Mucosa of rectum (tissue), 2 donors: ENCODE results near the gene BAHCC1.

ENCODE experiments used
- H3K27ac ChIP-seq, 2 donors: one replicate each; pipeline ENCODE4 v1.7.0; 2013; ENCODE audit warnings: inconsistent platforms in 2 of 2, low read depth in 2 of 2, low read length in 2 of 2
- H3K27me3 ChIP-seq, 2 donors: one replicate each; pipeline ENCODE4 v1.7.0; 2013; ENCODE audit warnings: low read length in 2 of 2; ENCODE audit not compliant: control insufficient read depth in 2 of 2, insufficient read depth in 2 of 2
- H3K36me3 ChIP-seq, 2 donors: one replicate each; pipeline ENCODE4 v1.7.0; 2013; ENCODE audit warnings: low read length in 2 of 2; ENCODE audit not compliant: control insufficient read depth in 2 of 2, insufficient read depth in 2 of 2
- H3K4me1 ChIP-seq, 2 donors: one replicate each; pipeline ENCODE4 v1.7.0; 2013; ENCODE audit warnings: low read length in 2 of 2, mild to moderate bottlenecking in 1 of 2; ENCODE audit not compliant: control insufficient read depth in 2 of 2, insufficient read depth in 2 of 2
- H3K4me3 ChIP-seq, 2 donors: one replicate each; pipeline ENCODE4 v1.7.0; 2013; ENCODE audit warnings: low read length in 2 of 2
- H3K9ac ChIP-seq, 2 donors: one replicate each; pipeline ENCODE4 v1.7.0; 2013; ENCODE audit warnings: low read length in 2 of 2, low read depth in 1 of 2, mild to moderate bottlenecking in 1 of 2
- H3K9me3 ChIP-seq, 2 donors: one replicate each; pipeline ENCODE4 v1.7.0; 2013; ENCODE audit warnings: low read length in 2 of 2; ENCODE audit not compliant: control insufficient read depth in 2 of 2
- donor health status: healthy.
- donor health status: Normal muscosa, but diverticular disease.

Gene BAHCC1

GRCh38 chr17:81386646-81387099 is 8.6 kb upstream of the BAHCC1 start:
- peak overlapping the region; percentile 74 to 93 for H3K9ac ChIP-seq
- H3K4me1 ChIP-seq: peaks cover 29 to 35% of the 10 kb centered on the region in 2 donors
- no peaks in the 10 kb centered on the region for H3K9me3 ChIP-seq
- peak overlapping the region; percentile 88 to 91 for H3K27ac ChIP-seq
- no peaks in the 10 kb centered on the region for H3K36me3 ChIP-seq
- peak overlapping the region; percentile 73 to 74 for H3K4me3 ChIP-seq
- H3K27me3 ChIP-seq: no peaks in the 10 kb centered on the region

GRCh38 chr17:81387100-81388090 is 7.9 kb upstream of the BAHCC1 start:
- no peaks in the 10 kb centered on the region for H3K27me3 ChIP-seq
- H3K4me3 ChIP-seq: peak overlapping the region; percentile 73 to 74
- H3K36me3 ChIP-seq: no peaks in the 10 kb centered on the region
- H3K9ac ChIP-seq: peak overlapping the region; percentile 74 to 93
- no peaks in the 10 kb centered on the region for H3K9me3 ChIP-seq
- H3K4me1 ChIP-seq: peaks cover 35 to 41% of the 10 kb centered on the region in 2 donors
- H3K27ac ChIP-seq: peak overlapping the region; percentile 88 to 91

GRCh38 chr17:81388091-81388611 is 7.1 kb upstream of the BAHCC1 start:
- H3K27ac ChIP-seq: peak overlapping the region; percentile 88 to 91
- no peaks in the 10 kb centered on the region for H3K36me3 ChIP-seq
- H3K9me3 ChIP-seq: no peaks in the 10 kb centered on the region
- peak overlapping the region; percentile 74 to 93 for H3K9ac ChIP-seq
- peaks cover 38 to 44% of the 10 kb centered on the region in 2 donors for H3K4me1 ChIP-seq
- H3K4me3 ChIP-seq: peak overlapping the region; percentile 73 to 74
- H3K27me3 ChIP-seq: no peaks in the 10 kb centered on the region

DNA sequence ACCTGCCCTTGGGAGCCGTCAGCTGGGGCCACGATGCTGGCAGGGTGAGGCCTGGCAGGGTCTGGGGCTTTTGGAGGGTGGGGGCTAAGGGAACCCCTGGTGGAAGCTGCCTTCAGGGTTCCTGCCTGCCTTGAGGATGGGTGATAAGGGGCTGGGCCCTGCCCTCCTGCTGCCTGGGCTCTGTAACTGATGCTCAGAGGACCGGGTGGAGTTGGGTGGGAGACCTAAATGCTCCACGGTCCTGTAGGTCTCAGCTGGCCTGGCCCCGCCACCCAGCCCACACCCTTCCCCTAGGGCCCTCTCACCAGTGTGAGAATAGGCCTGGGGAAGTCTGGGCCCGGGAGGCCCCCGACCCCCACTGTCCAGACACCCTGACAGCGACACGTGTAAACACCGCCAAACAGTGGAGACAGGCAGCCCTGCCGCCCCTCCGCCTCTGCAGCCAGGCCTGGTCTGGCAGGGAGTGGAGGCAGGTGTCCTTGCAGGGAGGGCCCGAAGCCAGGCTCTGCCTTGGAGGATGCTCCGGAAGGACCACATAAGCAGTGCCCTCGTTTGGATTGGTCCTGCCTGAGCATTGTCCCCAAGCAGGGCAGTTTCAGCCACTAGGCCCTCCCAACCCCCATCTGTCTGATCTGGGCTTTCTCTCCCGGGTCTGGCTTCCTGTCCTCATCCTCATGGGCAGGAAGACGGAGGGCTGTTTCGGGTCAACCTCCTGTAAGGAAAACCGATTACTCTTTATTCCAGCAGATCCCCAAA is 6.5 kb upstream of the BAHCC1 start:
- H3K4me1 ChIP-seq: peaks cover 38 to 44% of the 10 kb centered on the region in 2 donors
- H3K27me3 ChIP-seq: no peaks in the 10 kb centered on the region

GRCh38 chr17:81389585-81389984 is 5.7 kb upstream of the BAHCC1 start:
- H3K27me3 ChIP-seq: peaks cover 0 to 4% of the 10 kb centered on the region in 2 donors
- no peak overlapping the region for H3K4me3 ChIP-seq
- H3K36me3 ChIP-seq: no peaks in the 10 kb centered on the region
- H3K9me3 ChIP-seq: no peaks in the 10 kb centered on the region
- no peak overlapping the region for H3K9ac ChIP-seq
- H3K4me1 ChIP-seq: peaks cover 44 to 50% of the 10 kb centered on the region in 2 donors
- peak overlapping the region; percentile 4 to 29 for H3K27ac ChIP-seq

More for the DNA sequence above, 6.5 kb upstream of the BAHCC1 start:
- Histone ChIP-seq H3K36me3 (no peaks in the 10 kb centered on the region), H3K4me3 (no peak overlapping the region), H3K9me3 (no peaks in the 10 kb centered on the region), H3K27ac (peak overlapping the region; percentile 88 to 91), H3K9ac (peak overlapping the region in 1 of 2 donors; percentile 93)

DNA sequence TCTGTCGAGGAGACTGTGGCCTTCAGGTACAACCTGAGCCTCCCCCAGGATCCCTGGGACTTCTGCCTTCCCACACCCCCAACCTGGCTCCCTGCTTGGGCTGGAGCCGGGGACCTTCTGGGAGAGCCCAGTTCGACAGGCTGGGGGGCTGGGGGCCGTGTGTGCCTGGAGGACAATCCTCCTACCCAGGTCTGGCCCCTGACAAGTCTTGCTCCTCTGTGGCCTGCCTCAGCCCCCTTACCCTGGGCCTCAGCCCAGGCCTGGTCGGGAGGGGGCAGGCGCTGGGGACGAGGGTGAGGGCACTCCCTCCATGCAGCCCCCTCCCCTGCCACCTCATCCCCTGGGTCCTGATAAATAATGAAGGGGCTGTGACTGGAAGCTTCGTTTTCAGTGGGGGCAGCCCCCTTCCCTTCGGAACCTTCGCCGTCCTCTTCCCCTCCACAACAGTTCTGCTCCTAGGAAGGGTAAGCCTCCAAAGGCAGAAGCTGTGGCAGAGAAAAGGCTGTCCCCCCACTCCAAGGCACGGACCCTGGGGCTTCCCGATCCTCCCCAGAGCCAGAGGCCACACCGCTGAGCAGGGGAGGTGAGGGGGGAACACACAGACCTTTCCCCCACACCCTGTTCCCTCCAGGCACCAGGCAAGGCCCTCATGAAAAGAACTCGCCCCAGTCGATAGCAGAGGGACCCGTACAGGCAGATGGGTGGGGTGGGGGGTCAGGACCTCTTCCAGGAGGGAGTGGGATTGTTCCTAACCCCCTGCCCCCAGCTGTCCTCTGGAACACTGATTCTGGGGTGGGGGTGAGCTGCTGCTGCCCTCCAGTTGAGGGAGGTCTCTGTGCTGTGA is 5.0 kb upstream of the BAHCC1 start:
- no peak overlapping the region for H3K27ac ChIP-seq
- no peak overlapping the region for H3K4me3 ChIP-seq
- H3K27me3 ChIP-seq: peaks cover 0 to 4% of the 10 kb centered on the region in 2 donors
- H3K36me3 ChIP-seq: no peaks in the 10 kb centered on the region
- H3K4me1 ChIP-seq: peaks cover 48 to 54% of the 10 kb centered on the region in 2 donors
- H3K9me3 ChIP-seq: no peaks in the 10 kb centered on the region
- no peak overlapping the region for H3K9ac ChIP-seq

- no peaks in the 10 kb centered on the region for H3K9me3 ChIP-seq
- no peak overlapping the region for H3K27ac ChIP-seq
- no peaks in the 10 kb centered on the region for H3K36me3 ChIP-seq
- peaks cover 0 to 4% of the 10 kb centered on the region in 2 donors for H3K27me3 ChIP-seq
- peaks cover 45 to 49% of the 10 kb centered on the region in 2 donors for H3K4me1 ChIP-seq
- H3K9ac ChIP-seq: no peak overlapping the region
- H3K4me3 ChIP-seq: no peak overlapping the region
Observed at GRCh38 chr17:81390873-81391255, 4.4 kb upstream of the BAHCC1 start.

- no peaks in the 10 kb centered on the region for H3K9me3 ChIP-seq
- H3K4me1 ChIP-seq: peaks cover 40 to 43% of the 10 kb centered on the region in 2 donors
- H3K4me3 ChIP-seq: peak overlapping the region; percentile 44 to 69
- no peaks in the 10 kb centered on the region for H3K36me3 ChIP-seq
- H3K27me3 ChIP-seq: peaks cover 0 to 4% of the 10 kb centered on the region in 2 donors
- H3K27ac ChIP-seq: peak overlapping the region; percentile 82 to 84
- peak overlapping the region; percentile 19 to 90 for H3K9ac ChIP-seq
Observed at GRCh38 chr17:81391293-81391935, 3.8 kb upstream of the BAHCC1 start.
